ENCODE data around the gene BTBD7.

GRCh38 chr14:93220509-93220908 is 112.3 kb downstream of the BTBD7 start:
- TF ChIP-seq CTCF (conservative IDR thresholded peaks at IDR 0.05; ENCODE audit: low read depth in 2 of 2) (no peak), JUNB (IDR thresholded peaks at IDR 0.05; ENCODE audit: unreplicated experiment) (no peak), POLR2AphosphoS5 (IDR thresholded peaks at IDR 0.05; ENCODE audit: low read depth) (no peak), EZH2 (IDR thresholded peaks at IDR 0.05; ENCODE audit: low read depth, unreplicated experiment) (no peak), CREB1 (CRISPR knock-in tag; IDR thresholded peaks at IDR 0.05; ENCODE audit: low read depth) (no peak), EZH2phosphoT487 (IDR thresholded peaks at IDR 0.05; ENCODE audit: unreplicated experiment) (no peak)
- TF ChIP-seq, protein P1, sequence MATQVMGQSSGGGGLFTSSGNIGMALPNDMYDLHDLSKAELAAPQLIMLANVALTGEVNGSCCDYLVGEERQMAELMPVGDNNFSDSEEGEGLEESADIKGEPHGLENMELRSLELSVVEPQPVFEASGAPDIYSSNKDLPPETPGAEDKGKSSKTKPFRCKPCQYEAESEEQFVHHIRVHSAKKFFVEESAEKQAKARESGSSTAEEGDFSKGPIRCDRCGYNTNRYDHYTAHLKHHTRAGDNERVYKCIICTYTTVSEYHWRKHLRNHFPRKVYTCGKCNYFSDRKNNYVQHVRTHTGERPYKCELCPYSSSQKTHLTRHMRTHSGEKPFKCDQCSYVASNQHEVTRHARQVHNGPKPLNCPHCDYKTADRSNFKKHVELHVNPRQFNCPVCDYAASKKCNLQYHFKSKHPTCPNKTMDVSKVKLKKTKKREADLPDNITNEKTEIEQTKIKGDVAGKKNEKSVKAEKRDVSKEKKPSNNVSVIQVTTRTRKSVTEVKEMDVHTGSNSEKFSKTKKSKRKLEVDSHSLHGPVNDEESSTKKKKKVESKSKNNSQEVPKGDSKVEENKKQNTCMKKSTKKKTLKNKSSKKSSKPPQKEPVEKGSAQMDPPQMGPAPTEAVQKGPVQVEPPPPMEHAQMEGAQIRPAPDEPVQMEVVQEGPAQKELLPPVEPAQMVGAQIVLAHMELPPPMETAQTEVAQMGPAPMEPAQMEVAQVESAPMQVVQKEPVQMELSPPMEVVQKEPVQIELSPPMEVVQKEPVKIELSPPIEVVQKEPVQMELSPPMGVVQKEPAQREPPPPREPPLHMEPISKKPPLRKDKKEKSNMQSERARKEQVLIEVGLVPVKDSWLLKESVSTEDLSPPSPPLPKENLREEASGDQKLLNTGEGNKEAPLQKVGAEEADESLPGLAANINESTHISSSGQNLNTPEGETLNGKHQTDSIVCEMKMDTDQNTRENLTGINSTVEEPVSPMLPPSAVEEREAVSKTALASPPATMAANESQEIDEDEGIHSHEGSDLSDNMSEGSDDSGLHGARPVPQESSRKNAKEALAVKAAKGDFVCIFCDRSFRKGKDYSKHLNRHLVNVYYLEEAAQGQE (IDR thresholded peaks at IDR 0.05; ENCODE audit: unreplicated experiment) = no peak

All from GM23338 (cell line).